ENCODE measurements around the gene NIT2. TPM values are rescaled to one million over a fixed set of nuclear protein-coding genes. Genes with fewer than 3 reads are reported as not detected.

The NIT2 gene
- total RNA-seq, 1 experiment from 2014 or later = 42.6 TPM

- H3K36me3 Mint-ChIP-seq (ENCODE audit: insufficient read depth, unreplicated experiment) = no peaks in the 10 kb centered on the region
- BruUV-seq (replicated peaks) = no TSS peak
- no peak for DNase-seq (ENCODE audit: unreplicated experiment)
- ChIA-PET POLR2A (interaction anchor here (0.5 kb wide), 1 partner anchor 33 kb away, joined by 3 read pairs; no protein-coding TSS in a partner anchor), CTCF (interaction anchor here (0.6 to 1.4 kb wide), 3 partner anchors 13 to 435 kb away, joined by 3 to 5 read pairs (median 3); no protein-coding TSS in a partner anchor)
- H3K9me3 Mint-ChIP-seq (ENCODE audit: unreplicated experiment) = no peaks in the 10 kb centered on the region
- H3K27ac Mint-ChIP-seq (ENCODE audit: low read depth, unreplicated experiment) = no peak overlapping the region
- no peaks in the 10 kb centered on the region for H3K27me3 Mint-ChIP-seq (ENCODE audit: insufficient read depth, unreplicated experiment)
- TF ChIP-seq CTCF (IDR thresholded peaks at IDR 0.05; ENCODE audit: unreplicated experiment) = no peak
- intact Hi-C loops (cut with micrococcal nuclease) = no loop called here
- no peak overlapping the region for H3K4me3 Mint-ChIP-seq (ENCODE audit: unreplicated experiment)
- H3K4me1 Mint-ChIP-seq (ENCODE audit: insufficient read depth, unreplicated experiment) = peaks cover 5% of the 10 kb centered on the region
Observed at GRCh38 chr3:100329800-100330489, 4.6 kb upstream of the NIT2 start.

- no TSS peak for BruUV-seq (replicated peaks)
- no peaks in the 10 kb centered on the region for H3K36me3 Mint-ChIP-seq (ENCODE audit: insufficient read depth, unreplicated experiment)
- H3K9me3 Mint-ChIP-seq (ENCODE audit: unreplicated experiment) = no peaks in the 10 kb centered on the region
- ChIA-PET POLR2A (no interaction called here), CTCF (interaction anchor here (1.4 kb wide), 1 partner anchor 14 kb away, joined by 5 read pairs; no protein-coding TSS in a partner anchor)
- no peak for TF ChIP-seq CTCF (IDR thresholded peaks at IDR 0.05; ENCODE audit: unreplicated experiment)
- intact Hi-C loops (cut with micrococcal nuclease) = no loop called here
- H3K27me3 Mint-ChIP-seq (ENCODE audit: insufficient read depth, unreplicated experiment) = no peaks in the 10 kb centered on the region
- peaks cover 10% of the 10 kb centered on the region for H3K4me1 Mint-ChIP-seq (ENCODE audit: insufficient read depth, unreplicated experiment)
- H3K27ac Mint-ChIP-seq (ENCODE audit: low read depth, unreplicated experiment) = no peak overlapping the region
- H3K4me3 Mint-ChIP-seq (ENCODE audit: unreplicated experiment) = no peak overlapping the region
- DNase-seq (ENCODE audit: unreplicated experiment) = no peak
Observed at GRCh38 chr3:100330651-100331050, 3.9 kb upstream of the NIT2 start.

- DNase-seq (ENCODE audit: unreplicated experiment) = no peak
- TF ChIP-seq CTCF (IDR thresholded peaks at IDR 0.05; ENCODE audit: unreplicated experiment) = no peak
- no TSS peak for BruUV-seq (replicated peaks)
- no peak overlapping the region for H3K27ac Mint-ChIP-seq (ENCODE audit: low read depth, unreplicated experiment)
- no peaks in the 10 kb centered on the region for H3K9me3 Mint-ChIP-seq (ENCODE audit: unreplicated experiment)
- CTCF ChIA-PET = interaction anchor here (1.1 to 1.4 kb wide), 2 partner anchors 9 to 15 kb away, joined by 3 to 5 read pairs; no protein-coding TSS in a partner anchor
- H3K4me1 Mint-ChIP-seq (ENCODE audit: insufficient read depth, unreplicated experiment) = peaks cover 5% of the 10 kb centered on the region
- no peaks in the 10 kb centered on the region for H3K27me3 Mint-ChIP-seq (ENCODE audit: insufficient read depth, unreplicated experiment)
- intact Hi-C loops (cut with micrococcal nuclease) = no loop called here
- no peak overlapping the region for H3K4me3 Mint-ChIP-seq (ENCODE audit: unreplicated experiment)
- POLR2A ChIA-PET = interaction anchor here (1.4 kb wide), 1 partner anchor 16 kb away, joined by 4 read pairs; no protein-coding TSS in a partner anchor
- no peaks in the 10 kb centered on the region for H3K36me3 Mint-ChIP-seq (ENCODE audit: insufficient read depth, unreplicated experiment)
Observed at GRCh38 chr3:100331660-100332059, 2.9 kb upstream of the NIT2 start.

GRCh38 chr3:100333051-100333450, 1.5 kb upstream of the NIT2 start:
- Mint-ChIP-seq H3K9me3 (ENCODE audit: unreplicated experiment) (no peaks in the 10 kb centered on the region), H3K27me3 (ENCODE audit: insufficient read depth, unreplicated experiment) (no peaks in the 10 kb centered on the region), H3K4me3 (ENCODE audit: unreplicated experiment) (no peak overlapping the region), H3K27ac (ENCODE audit: low read depth, unreplicated experiment) (no peak overlapping the region), H3K4me1 (ENCODE audit: insufficient read depth, unreplicated experiment) (peaks cover 5% of the 10 kb centered on the region), H3K36me3 (ENCODE audit: insufficient read depth, unreplicated experiment) (no peaks in the 10 kb centered on the region)
- no TSS peak for BruUV-seq (replicated peaks)
- no peak for TF ChIP-seq CTCF (IDR thresholded peaks at IDR 0.05; ENCODE audit: unreplicated experiment)
- POLR2A ChIA-PET = interaction anchor here (0.7 to 3.3 kb wide), 3 partner anchors 10 to 473 kb away, joined by 3 to 18 read pairs (median 9); no protein-coding TSS in a partner anchor
- CTCF ChIA-PET = interaction anchor here (0.9 to 1.4 kb wide), 3 partner anchors 13 to 500 kb away, joined by 3 to 4 read pairs (median 3); no protein-coding TSS in a partner anchor
- intact Hi-C loops (cut with micrococcal nuclease) = no loop called here
- no peak for DNase-seq (ENCODE audit: unreplicated experiment)

All from MCF 10A (cell line).